GM19463 (cell line): ENCODE data around the gene FBXL7.

Experiments used
- ATAC-seq: cut with Tn5 transposase; IDR thresholded peaks from one replicate; pipeline ENCODE4 v1.9.1; 2021; ENCODE audit warnings: mild to moderate bottlenecking, moderate library complexity; ENCODE audit not compliant: unreplicated experiment

Gene FBXL7

GRCh38 chr5:15980835-15981234, 480.9 kb downstream of the FBXL7 start:
- no peak for ATAC-seq

DNA sequence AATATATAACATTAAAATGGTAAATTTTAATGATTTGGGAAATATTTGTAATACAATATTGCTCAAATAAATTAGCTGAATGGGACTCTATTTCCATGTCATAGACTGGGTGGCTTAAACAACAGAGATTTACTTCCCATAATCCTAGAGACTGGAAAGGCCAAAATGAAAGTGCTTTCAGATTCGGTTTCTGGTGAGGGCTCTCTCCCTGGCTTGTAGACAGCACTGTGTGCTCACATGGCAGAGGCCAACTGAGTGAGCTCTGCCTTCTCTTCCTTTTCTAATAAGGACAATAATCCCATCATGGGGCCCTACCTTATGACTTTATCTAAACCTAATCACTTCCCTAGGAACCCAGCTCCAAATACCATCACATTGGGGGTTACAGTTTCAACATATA, 483.4 kb downstream of the FBXL7 start:
- no peak for ATAC-seq
